COLO829 (cell line): ENCODE data around the gene GNB1L.

Experiments
- DNase-seq: peaks from one replicate; pipeline ENCODE4 v3.0.0; 2012; ENCODE audit warnings: low spot score

GNB1L gene

DNA sequence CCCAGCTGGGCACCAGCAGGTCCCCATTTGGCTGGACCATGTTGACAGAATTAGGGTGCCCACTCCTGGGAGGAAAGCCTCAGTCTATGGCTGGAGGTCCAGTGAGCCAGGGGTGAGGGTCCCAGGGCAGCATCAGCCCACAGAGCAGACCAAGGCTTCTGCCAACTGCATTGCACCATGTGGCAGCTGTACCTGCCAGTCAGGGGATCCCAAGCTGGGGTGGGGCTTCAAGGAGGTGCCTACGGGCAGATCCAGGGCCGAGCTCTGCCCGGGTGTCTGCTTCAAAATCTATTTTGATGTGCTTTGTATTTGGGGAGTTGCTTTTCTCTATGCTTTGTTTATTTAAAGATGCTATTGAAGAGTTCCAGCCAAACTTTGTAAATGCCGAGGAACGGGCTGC is 120.9 kb downstream of the GNB1L start:
- DNase-seq: no peak
